Stimulated activated memory B cell treated with anti-CD40 and anti-IgM and Interleukin-4, amounts not matched to agents 10 μg/mL and 1 μg/mL and 100 μg/mL, for 72 hours (primary cell): ENCODE measurements around the gene HTR4.
"Not testable (repeated sequence)": the region's sequence is repeated elsewhere in the genome, so short reads cannot be mapped to it uniquely, and the experiment has no call there.

Experiments
- ATAC-seq: fragments of 150-1000 bp; cut with Tn5 transposase; 2 replicates; pipeline ENCODE4 v1.10.0; 2021
- H3K27ac Mint-ChIP-seq: one replicate; pipeline ENCODE4 v1.8.0; 2022; ENCODE audit warnings: mild to moderate bottlenecking, mixed read lengths
- H3K27me3 Mint-ChIP-seq: one replicate; pipeline ENCODE4 v1.8.0; 2022; ENCODE audit warnings: mixed read lengths
- H3K36me3 Mint-ChIP-seq: one replicate; pipeline ENCODE4 v1.8.0; 2022; ENCODE audit warnings: mixed read lengths
- H3K4me1 Mint-ChIP-seq: one replicate; pipeline ENCODE4 v1.8.0; 2022; ENCODE audit warnings: mixed read lengths
- H3K4me3 Mint-ChIP-seq: one replicate; pipeline ENCODE4 v1.8.0; 2022; ENCODE audit warnings: mild to moderate bottlenecking, moderate library complexity, mixed read lengths
- H3K9me3 Mint-ChIP-seq: one replicate; pipeline ENCODE4 v1.8.0; 2022; ENCODE audit warnings: mixed read lengths

HTR4 gene

DNA sequence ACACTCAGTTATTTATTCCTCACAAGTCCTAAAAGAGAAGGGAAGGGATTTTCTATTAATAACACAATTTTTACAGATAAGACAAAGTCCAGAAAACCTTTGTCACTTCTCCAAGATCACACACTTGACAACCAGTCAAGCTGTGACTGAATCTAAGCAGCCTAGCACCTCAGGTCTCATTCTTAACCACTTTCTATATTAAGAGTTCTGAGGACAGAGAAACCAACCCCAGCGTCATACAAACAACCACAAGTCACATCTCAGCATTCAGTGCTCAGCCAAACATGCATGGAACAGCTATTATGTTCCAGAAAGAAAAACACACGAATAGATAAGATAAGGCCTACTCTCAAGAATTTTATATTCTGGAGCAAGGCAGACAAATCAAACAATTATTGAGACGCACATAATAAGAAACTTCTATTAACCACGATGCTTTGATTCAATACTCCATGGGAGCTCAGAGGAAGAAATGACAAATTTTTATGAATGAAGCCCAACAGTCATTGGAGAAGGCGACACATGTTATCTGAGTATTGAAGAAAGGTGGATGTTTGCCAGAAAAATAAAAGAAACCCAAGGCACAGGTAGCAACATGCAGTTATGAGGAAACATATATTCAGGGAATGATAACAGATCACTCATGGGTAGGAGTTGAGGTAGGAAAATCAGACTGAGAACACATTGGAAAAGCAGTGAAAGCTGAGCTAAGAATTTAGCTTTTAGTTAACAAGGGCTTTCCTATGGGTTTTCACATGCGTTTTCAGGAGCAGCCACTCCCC, 113.1 kb downstream of the HTR4 start:
- no peak for ATAC-seq

DNA sequence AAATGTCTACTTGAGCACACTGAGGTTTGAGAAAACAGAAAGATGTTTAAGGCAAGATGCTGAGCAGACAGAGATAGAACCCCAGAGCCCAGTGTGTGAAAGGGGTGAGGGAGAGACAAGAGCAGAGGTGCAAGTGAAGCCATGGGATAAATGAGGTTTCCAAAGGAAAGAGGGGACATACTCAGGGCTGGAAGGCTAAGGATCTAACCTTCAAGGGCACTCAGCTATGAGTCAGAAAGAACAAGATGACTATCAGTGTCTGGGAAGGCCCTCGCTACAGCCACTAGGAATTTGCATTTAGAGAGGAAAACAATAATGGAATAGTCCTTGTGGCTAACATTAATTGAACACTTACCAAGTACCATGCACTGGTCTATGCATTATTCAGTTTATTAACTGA, 113.7 kb downstream of the HTR4 start:
- peaks cover 22% of the 10 kb centered on the region for H3K27me3 Mint-ChIP-seq

More for the DNA sequence above, 113.1 kb downstream of the HTR4 start:
- no peak overlapping the region for H3K27ac Mint-ChIP-seq
- H3K27me3 Mint-ChIP-seq, result peaks cover 16% of the 10 kb centered on the region
- H3K4me1 Mint-ChIP-seq, result no peaks in the 10 kb centered on the region
- H3K36me3 Mint-ChIP-seq, result no peaks in the 10 kb centered on the region
- H3K4me3 Mint-ChIP-seq, result no peak overlapping the region
- peaks cover 5% of the 10 kb centered on the region for H3K9me3 Mint-ChIP-seq

DNA sequence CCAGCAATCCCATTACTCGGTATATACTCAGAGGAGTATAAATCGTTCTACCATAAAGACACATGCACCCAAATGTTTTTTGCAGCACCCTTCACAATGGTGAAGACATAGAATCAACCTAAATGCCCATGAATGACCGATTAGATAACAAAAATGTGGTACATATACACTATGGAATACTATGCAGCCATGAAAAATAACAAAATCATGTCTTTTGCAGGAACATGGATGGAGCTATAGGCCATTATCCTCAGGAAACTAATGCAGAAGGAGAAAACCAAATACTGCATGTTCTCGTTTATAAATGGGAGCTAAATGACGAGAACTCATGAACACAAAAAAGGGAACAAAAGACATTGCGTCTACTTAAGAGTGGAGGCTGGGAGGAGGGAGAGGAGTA, 114.5 kb downstream of the HTR4 start:
- H3K27ac Mint-ChIP-seq, result no peak overlapping the region
- no peaks in the 10 kb centered on the region for H3K36me3 Mint-ChIP-seq
- no peaks in the 10 kb centered on the region for H3K4me1 Mint-ChIP-seq
- no peak for ATAC-seq
- H3K9me3 Mint-ChIP-seq, result peaks cover 5% of the 10 kb centered on the region
- H3K27me3 Mint-ChIP-seq, result peaks cover 28% of the 10 kb centered on the region
- no peak overlapping the region for H3K4me3 Mint-ChIP-seq

More for the DNA sequence above, 113.7 kb downstream of the HTR4 start:
- Mint-ChIP-seq H3K27ac (no peak overlapping the region), H3K4me1 (no peaks in the 10 kb centered on the region), H3K4me3 (no peak overlapping the region), H3K9me3 (peaks cover 5% of the 10 kb centered on the region), H3K36me3 (no peaks in the 10 kb centered on the region)
- no peak for ATAC-seq

DNA sequence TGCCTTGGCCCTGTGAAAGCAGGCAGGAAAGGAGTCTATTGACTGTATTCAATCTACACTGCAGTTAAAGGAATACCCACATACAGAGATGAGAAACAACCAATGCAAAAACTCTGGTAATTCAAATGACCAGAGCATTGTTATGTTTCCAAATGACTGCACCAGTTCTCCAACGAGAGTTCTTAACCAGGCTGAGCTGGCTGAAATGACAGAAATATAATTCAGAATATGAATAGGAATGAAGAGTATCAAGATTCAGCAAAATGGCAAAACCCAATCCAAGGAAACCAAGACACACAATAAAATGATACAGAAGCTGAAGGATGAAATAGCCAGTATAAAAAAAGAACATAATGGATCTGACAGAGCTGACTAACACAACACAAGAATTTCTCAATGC, 119.1 kb downstream of the HTR4 start:
- no peak overlapping the region for H3K27ac Mint-ChIP-seq
- peaks cover 10% of the 10 kb centered on the region for H3K9me3 Mint-ChIP-seq
- no peaks in the 10 kb centered on the region for H3K4me1 Mint-ChIP-seq
- H3K4me3 Mint-ChIP-seq, result no peak overlapping the region
- H3K27me3 Mint-ChIP-seq, result peaks cover 33% of the 10 kb centered on the region
- no peak for ATAC-seq
- no peaks in the 10 kb centered on the region for H3K36me3 Mint-ChIP-seq

DNA sequence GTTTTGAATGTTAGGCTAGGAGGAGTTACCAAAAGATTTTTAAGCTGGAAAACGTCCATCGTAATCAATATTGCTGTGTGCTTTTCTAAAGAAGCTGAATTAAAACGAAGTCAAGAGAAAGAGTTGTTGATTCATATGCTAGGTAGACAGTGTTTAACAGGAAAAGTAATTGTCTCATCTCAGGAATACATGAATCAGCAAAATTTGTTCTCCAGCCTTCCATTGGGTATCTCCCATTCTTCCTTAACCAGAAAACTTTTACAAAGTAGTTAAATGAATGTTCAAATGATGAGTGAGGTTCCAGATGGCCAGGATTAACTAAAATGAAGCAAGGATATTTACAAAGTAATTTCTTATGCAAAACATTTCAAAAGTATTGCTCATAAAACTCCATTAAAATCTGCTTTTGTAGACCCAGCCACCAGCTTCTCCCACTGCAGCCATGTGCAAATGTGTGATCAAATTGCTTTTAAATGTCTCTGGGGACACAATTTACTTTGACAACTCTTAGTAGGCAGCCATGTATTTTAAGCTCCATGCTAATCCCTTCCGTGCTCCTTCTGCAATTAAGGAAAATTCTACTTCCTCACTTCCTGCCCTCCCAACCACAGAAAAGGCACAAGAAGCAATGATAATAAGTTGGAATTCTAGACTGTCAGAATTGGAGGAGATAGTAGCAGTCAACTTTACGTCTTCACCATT, 121.2 kb downstream of the HTR4 start:
- H3K9me3 Mint-ChIP-seq, result peaks cover 12% of the 10 kb centered on the region
- no peak overlapping the region for H3K4me3 Mint-ChIP-seq
- peaks cover 33% of the 10 kb centered on the region for H3K27me3 Mint-ChIP-seq
- H3K36me3 Mint-ChIP-seq, result peaks cover 7% of the 10 kb centered on the region
- no peaks in the 10 kb centered on the region for H3K4me1 Mint-ChIP-seq
- no peak for ATAC-seq
- no peak overlapping the region for H3K27ac Mint-ChIP-seq

DNA sequence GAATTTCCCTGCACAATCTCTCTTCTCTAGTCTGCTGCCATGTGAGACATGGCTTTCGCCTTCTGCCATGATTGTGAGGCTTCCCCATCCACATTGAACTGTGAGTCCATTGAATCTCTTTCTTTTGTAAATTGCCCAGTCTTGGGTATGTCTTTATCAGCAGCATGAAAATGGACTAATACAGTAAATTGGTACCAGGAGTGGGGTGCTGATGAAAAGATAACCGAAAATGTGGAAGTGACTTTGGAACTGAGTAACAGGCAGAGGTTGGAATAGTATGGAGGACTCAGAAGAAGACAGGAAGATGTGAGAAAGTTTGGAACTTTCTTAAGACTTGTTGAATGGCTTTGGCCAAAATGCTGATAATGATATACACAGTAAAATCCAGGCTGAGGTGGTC, 124.9 kb downstream of the HTR4 start:
- H3K4me3 Mint-ChIP-seq, H3K27ac Mint-ChIP-seq, ATAC-seq, H3K36me3 Mint-ChIP-seq, H3K4me1 Mint-ChIP-seq: not testable (repeated sequence)
- Mint-ChIP-seq H3K9me3 (peaks cover 12% of the 10 kb centered on the region), H3K27me3 (peaks cover 14% of the 10 kb centered on the region)

DNA sequence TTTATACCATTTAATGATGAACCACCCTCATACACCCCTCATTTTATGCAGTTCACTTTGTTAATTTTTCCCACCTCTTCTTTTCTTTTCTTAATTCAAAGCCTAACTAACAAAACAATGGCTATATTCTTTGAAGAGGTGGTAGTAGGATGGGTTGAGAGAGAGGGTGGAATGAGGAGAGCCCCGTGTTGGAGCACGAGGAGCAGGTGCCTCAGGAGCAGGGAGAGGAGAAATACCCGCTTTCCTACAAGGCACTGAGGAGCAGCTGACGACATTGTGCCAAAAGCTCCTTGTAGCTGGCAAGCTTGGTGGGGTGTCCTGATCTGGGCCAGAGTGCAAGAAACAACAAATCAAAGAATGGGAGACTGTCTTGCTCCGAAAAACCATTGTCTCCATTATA, 129.6 kb downstream of the HTR4 start:
- Mint-ChIP-seq H3K9me3 (peaks cover 5% of the 10 kb centered on the region), H3K4me1 (no peaks in the 10 kb centered on the region), H3K27ac (no peak overlapping the region), H3K36me3 (peaks cover 5% of the 10 kb centered on the region), H3K4me3 (no peak overlapping the region), H3K27me3 (peaks cover 12% of the 10 kb centered on the region)
- no peak for ATAC-seq

DNA sequence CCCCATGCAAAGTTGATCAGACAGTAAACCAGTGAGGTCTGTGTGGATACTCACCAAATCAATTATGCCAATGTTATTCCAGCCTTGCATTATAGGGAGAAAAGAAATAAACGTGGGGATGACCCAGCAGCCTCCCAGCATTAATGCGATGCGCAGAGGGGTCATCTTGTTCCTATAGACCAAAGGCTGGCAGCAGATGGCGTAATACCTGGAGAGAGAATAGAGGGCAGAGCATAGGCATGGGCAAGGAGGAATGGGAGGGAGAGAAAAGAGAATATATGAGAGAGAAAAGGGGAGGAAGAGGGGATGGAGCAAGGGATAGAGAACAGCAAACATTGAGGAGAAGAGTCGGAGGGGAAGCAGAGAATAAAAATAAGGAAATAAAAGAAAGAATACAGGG, 131.2 kb downstream of the HTR4 start:
- Mint-ChIP-seq H3K27ac (no peak overlapping the region), H3K4me3 (no peak overlapping the region), H3K4me1 (no peaks in the 10 kb centered on the region), H3K9me3 (no peaks in the 10 kb centered on the region), H3K36me3 (no peaks in the 10 kb centered on the region), H3K27me3 (peaks cover 12% of the 10 kb centered on the region)
- ATAC-seq, result no peak

DNA sequence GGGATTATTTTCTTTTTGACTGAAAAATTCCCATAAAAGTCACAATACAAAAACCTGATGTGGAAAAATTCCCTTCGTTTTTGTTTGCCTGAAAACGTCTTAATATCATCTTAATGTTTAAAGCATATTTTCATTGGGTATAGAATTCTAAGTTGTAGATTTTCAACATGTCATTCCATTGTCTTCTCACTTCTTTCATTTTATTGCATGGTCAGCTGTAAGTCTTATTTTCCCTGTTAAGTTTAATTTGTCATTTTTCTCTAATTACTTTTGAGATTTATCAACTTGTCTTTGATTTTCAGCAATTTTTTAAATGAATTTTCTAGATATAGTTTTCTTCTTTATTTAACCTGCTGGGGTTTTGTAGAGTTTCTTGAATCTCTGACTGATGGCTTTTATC, 138.9 kb downstream of the HTR4 start:
- no peak overlapping the region for H3K4me3 Mint-ChIP-seq
- H3K36me3 Mint-ChIP-seq, result no peaks in the 10 kb centered on the region
- peaks cover 8% of the 10 kb centered on the region for H3K9me3 Mint-ChIP-seq
- no peak overlapping the region for H3K27ac Mint-ChIP-seq
- no peaks in the 10 kb centered on the region for H3K4me1 Mint-ChIP-seq
- H3K27me3 Mint-ChIP-seq, result no peaks in the 10 kb centered on the region
- ATAC-seq, result no peak

DNA sequence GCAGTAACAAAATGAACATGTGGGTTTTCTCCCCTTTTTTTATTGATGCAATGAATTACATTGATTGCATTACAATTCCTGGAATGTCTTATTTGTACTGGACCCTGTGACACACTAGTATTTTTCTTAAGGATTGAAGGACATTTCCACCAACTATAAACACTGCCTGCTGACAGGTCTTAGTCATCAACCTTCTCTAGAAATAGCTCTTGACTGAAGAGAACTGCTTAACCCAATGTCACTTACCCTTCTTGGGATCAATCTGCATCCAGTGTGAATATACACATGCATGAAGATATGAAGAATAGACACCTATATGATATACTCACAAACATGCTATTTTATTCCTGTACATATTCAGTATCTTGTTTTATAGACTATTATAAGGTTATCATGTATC, 140.0 kb downstream of the HTR4 start:
- Mint-ChIP-seq H3K36me3 (no peaks in the 10 kb centered on the region), H3K4me3 (no peak overlapping the region), H3K27ac (no peak overlapping the region), H3K4me1 (no peaks in the 10 kb centered on the region), H3K9me3 (peaks cover 8% of the 10 kb centered on the region), H3K27me3 (no peaks in the 10 kb centered on the region)
- no peak for ATAC-seq

DNA sequence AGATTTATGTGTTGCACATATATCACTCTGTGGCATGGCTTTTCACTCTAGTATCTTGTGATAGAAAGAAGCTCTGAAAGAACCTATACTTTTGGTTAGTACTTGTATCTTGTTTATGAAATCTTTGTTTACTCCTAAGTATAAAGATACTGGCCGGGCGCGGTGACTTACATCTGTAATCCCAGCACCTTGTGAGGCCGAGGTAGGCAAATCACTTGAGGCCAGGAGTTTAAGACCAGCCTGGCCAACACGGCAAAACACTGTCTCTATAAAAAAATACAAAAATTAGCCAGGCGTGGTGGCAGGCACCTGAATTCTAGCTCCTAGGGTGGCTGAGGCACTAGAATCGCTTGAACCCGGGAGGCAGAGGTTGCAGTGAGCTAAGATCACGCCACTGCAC, 141.8 kb downstream of the HTR4 start:
- Mint-ChIP-seq H3K36me3 (no peaks in the 10 kb centered on the region), H3K27me3 (no peaks in the 10 kb centered on the region), H3K4me3 (no peak overlapping the region), H3K4me1 (no peaks in the 10 kb centered on the region), H3K9me3 (peaks cover 8% of the 10 kb centered on the region), H3K27ac (no peak overlapping the region)
- ATAC-seq, result no peak

DNA sequence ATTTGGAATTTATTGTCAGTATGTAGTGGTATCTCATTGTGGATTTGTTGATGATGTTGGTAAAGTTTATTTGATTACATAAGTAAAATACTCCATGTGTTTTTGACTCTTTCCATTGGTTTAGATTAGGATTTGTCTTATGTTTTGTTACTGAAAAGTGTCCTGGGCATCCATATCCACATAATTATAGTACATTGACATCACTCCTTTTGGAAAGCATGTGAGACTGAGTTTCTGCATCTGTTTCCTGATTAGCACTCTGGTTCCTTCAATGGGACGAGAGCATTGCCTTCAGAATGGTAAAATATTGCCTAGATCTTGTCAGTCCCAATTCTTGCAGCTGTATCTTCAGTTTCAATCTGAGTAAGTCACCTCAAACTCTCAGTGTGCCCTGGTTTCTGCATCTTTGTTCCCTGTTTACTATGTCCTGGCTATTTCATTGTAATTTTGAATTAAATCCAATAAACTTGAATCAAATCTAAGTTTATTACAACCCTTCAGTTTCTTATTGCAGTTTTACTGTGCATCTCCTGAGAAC, 142.4 kb downstream of the HTR4 start:
- Mint-ChIP-seq H3K36me3 (no peaks in the 10 kb centered on the region), H3K27me3 (no peaks in the 10 kb centered on the region), H3K9me3 (peaks cover 4% of the 10 kb centered on the region), H3K4me3 (no peak overlapping the region), H3K4me1 (no peaks in the 10 kb centered on the region), H3K27ac (no peak overlapping the region)
- no peak for ATAC-seq

DNA sequence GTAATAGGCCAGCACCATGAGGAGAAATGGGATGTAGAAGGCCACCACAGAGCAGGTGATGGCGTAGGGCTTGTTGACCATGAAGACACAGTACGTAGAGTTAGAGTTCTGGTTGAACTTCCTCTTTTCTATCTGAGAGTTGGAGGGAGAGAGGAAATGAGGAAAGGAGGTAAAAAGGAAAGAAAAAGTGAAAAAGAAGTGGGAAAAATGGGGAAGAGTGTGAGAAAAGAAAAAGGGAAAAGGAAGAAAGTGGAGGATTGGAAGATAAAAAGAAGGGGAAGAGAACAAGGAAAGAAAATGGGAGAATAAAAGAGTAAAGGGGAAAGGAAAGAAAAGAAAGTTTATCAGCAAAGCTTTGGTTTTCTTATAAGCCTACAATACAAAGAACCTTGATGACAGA, 144.4 kb downstream of the HTR4 start:
- Mint-ChIP-seq H3K4me1 (no peaks in the 10 kb centered on the region), H3K27me3 (no peaks in the 10 kb centered on the region), H3K36me3 (no peaks in the 10 kb centered on the region), H3K9me3 (peaks cover 2% of the 10 kb centered on the region), H3K4me3 (no peak overlapping the region), H3K27ac (no peak overlapping the region)
- ATAC-seq, result no peak

DNA sequence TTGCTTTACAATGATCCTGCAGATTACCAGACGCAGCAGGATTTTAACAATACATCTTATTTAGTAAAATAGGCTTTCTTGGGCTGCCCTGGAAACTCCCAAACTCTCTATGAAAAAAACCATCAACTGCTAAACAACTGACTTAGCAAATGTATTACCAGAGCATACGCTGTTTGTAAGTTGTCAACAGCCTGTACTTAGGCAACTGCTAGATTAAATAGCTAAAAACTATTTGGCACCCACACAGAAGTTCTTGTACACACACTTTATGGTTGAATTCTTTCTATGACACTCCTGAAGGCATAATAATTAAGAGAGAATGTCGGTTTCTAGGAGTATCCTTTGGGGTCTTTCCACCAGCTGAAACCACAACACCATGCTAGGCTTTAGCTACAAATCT, 146.7 kb downstream of the HTR4 start:
- H3K4me3 Mint-ChIP-seq, result no peak overlapping the region
- H3K9me3 Mint-ChIP-seq, result peaks cover 5% of the 10 kb centered on the region
- ATAC-seq, result no peak
- no peak overlapping the region for H3K27ac Mint-ChIP-seq
- no peaks in the 10 kb centered on the region for H3K4me1 Mint-ChIP-seq
- no peaks in the 10 kb centered on the region for H3K36me3 Mint-ChIP-seq
- no peaks in the 10 kb centered on the region for H3K27me3 Mint-ChIP-seq

DNA sequence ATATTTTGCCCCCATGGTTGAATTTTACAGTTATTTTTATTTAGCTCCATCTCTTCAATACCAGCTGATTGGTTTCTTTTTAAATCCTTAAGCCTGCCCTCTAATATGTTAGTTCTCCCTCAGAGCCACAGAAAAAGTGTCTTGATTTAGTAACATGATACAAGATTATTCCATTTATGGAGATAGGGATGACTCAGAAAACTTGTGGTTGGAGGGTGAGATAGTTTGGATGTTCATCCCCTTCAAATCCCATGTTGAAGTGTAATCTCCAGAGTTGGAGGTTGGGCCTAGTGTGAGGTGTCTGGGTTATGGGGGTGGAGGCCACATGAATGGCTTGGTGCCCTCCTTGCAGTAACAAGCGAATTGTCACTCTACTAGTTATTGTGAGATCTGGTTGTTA, 154.9 kb downstream of the HTR4 start:
- Mint-ChIP-seq H3K4me1 (no peaks in the 10 kb centered on the region), H3K4me3 (no peak overlapping the region), H3K27me3 (peaks cover 8% of the 10 kb centered on the region), H3K27ac (no peak overlapping the region), H3K36me3 (no peaks in the 10 kb centered on the region), H3K9me3 (peaks cover 3% of the 10 kb centered on the region)
- no peak for ATAC-seq

DNA sequence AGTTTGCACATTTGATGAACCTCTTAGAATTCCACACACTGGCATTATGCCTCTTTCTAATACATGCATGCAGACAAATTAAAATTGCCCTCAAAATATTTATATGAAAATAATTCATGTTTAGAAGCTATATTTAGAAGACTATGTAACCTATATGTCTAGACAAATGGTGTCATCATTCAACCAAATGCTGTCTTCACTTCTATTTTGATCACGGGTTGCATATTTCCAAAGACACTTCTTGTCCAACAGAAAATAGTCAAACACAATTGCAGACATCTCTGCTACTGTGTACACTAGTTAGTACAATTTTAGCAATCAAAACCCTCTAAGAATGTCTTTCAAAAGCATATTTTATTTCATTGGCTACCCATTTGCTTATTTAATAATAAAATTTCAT, 156.6 kb downstream of the HTR4 start:
- no peak overlapping the region for H3K4me3 Mint-ChIP-seq
- H3K27ac Mint-ChIP-seq, result no peak overlapping the region
- H3K9me3 Mint-ChIP-seq, result no peaks in the 10 kb centered on the region
- no peaks in the 10 kb centered on the region for H3K4me1 Mint-ChIP-seq
- H3K36me3 Mint-ChIP-seq, result no peaks in the 10 kb centered on the region
- peaks cover 8% of the 10 kb centered on the region for H3K27me3 Mint-ChIP-seq
- no peak for ATAC-seq
